A673 (cell line): ENCODE results near the gene NOS3. TPM values are rescaled to one million over a fixed set of nuclear protein-coding genes. Genes with fewer than 3 reads are reported as not detected.

Experiments used
- Bru-seq: library from RNA; stranded (reverse); fragments of 400-500 nt; gene quantifications from one replicate; lab custom pipeline; 2021; lab: Mats Ljungman, UMichigan
- BruChase-seq, 2 experiments: library from RNA; stranded (reverse); fragments of 400-500 nt; gene quantifications; one replicate each; lab custom pipeline; 2021; lab: Mats Ljungman, UMichigan
- BruUV-seq: library from RNA; stranded (reverse); fragments of 400-500 nt; replicated peaks from 2 replicates; lab custom pipeline; 2021; lab: Mats Ljungman, UMichigan
- CTCF ChIA-PET: fragments of 300-600 bp; sonication (Branson Sonifier 250); formaldehyde crosslinking; loops from one replicate; lab custom pipeline; 2022; ENCODE audit warnings: antibody characterized with exemption; lab: Charles Lee
- POLR2A ChIA-PET: fragments of 300-600 bp; sonication (Branson Sonifier 250); formaldehyde crosslinking; loops from one replicate; lab custom pipeline; 2022; ENCODE audit warnings: antibody characterized with exemption; ENCODE audit not compliant: low non-redundant PET; lab: Charles Lee
- DNase-seq: peaks from one replicate; pipeline ENCODE4 v3.0.0-alpha.2; 2015; ENCODE audit warnings: low spot score
- H3K27ac ChIP-seq: fragments of 200-600 bp; sonication (generic); 2 replicates; pipeline ENCODE4 v1.5.1; 2016; ENCODE audit warnings: mixed run types, low read depth, mild to moderate bottlenecking, mixed read lengths, antibody characterized with exemption, low read length; ENCODE audit not compliant: poor library complexity, severe bottlenecking
- H3K27me3 ChIP-seq: fragments of 200-600 bp; sonication (generic); replicated peaks from 2 replicates; pipeline ENCODE4 v1.6.1; 2017; ENCODE audit warnings: mixed run types, low read depth, mild to moderate bottlenecking, mixed read lengths, antibody characterized with exemption, low read length; ENCODE audit not compliant: insufficient read depth, poor library complexity
- H3K36me3 ChIP-seq: fragments of 200-600 bp; sonication (generic); 2 replicates; pipeline ENCODE4 v1.6.1; 2016; ENCODE audit warnings: mixed run types, mild to moderate bottlenecking, mixed read lengths, antibody characterized with exemption, low read length; ENCODE audit not compliant: insufficient read depth, poor library complexity, severe bottlenecking
- H3K4me1 ChIP-seq: fragments of 200-600 bp; sonication (generic); 2 replicates; pipeline ENCODE4 v1.6.1; 2017; ENCODE audit warnings: mixed run types, mild to moderate bottlenecking, mixed read lengths, antibody characterized with exemption, low read length; ENCODE audit not compliant: insufficient read depth, poor library complexity, severe bottlenecking
- H3K4me3 ChIP-seq: fragments of 200-600 bp; sonication (generic); 2 replicates; pipeline ENCODE4 v1.5.1; 2016; ENCODE audit warnings: low read depth, mixed run types, mild to moderate bottlenecking, mixed read lengths, low read length; ENCODE audit not compliant: poor library complexity, severe bottlenecking
- H3K9me3 ChIP-seq: fragments of 200-600 bp; sonication (generic); 2 replicates; pipeline ENCODE4 v1.6.1; 2016; ENCODE audit warnings: mixed run types, low read depth, mild to moderate bottlenecking, mixed read lengths, antibody characterized with exemption, low read length; ENCODE audit not compliant: poor library complexity, severe bottlenecking
- CTCF ChIP-seq: fragments of 300-800, 200-600 bp; sonication (generic); conservative IDR thresholded peaks from 2 replicates; pipeline ENCODE4 v1.5.1; 2017; ENCODE audit warnings: low read depth, mild to moderate bottlenecking, antibody characterized with exemption, low read length, moderate library complexity, mixed read lengths
- EZH2 ChIP-seq: fragments of 200-600 bp; sonication (generic); IDR thresholded peaks from 2 replicates; pipeline ENCODE4 v1.6.1; 2017; ENCODE audit warnings: borderline replicate concordance, low read depth, mild to moderate bottlenecking, mixed read lengths, antibody characterized with exemption, low read length; ENCODE audit not compliant: poor library complexity, severe bottlenecking
- intact Hi-C: fragments of 100-400 bp; cut with micrococcal nuclease; formaldehyde crosslinking; loops from one replicate; pipeline ENCODE4 v1.10.0; 2022; ENCODE audit not compliant: unreplicated experiment
- long read RNA-seq: library from polyadenylated mRNA; stranded (forward); transcript quantifications from one replicate; pipeline ENCODE4 v2.0.0, GENCODE V29; 2022
- total RNA-seq: library from RNA; stranded (reverse); gene quantifications from 2 replicates; pipeline ENCODE4 v1.2.3, GENCODE V29; 2021

Gene NOS3
- total RNA-seq (0.75 and 1.4 TPM in 2 replicates), Bru-seq, nascent RNA (not detected), BruChase-seq, experiment 1, labeled RNA remaining after a 2-hour chase (percentile 10 among the genes with signal in this experiment), BruChase-seq, experiment 2, labeled RNA remaining after a 6-hour chase (percentile 11 among the genes with signal in this experiment)
- long read RNA-seq, partial matches to known transcripts: 4 of 5 reads
- long read RNA-seq, other reads (novel, unspliced or antisense): 1 of 5 reads

GRCh38 chr7:150990416-150991186 lies at the start of gene NOS3:
Gene NOS3 (plus strand): TSS chr7:150991017. CDS start chr7:150993804, 2,787 bp downstream.
- no peaks in the 10 kb centered on the region for H3K36me3 ChIP-seq
- no peak within 1 kb of the TSS for H3K4me3 ChIP-seq
- no peaks in the 10 kb centered on the region for H3K27me3 ChIP-seq
- no peak within 1 kb of the TSS for H3K27ac ChIP-seq
- DNase-seq: no peak
- H3K9me3 ChIP-seq: no peaks in the 10 kb centered on the region
- BruUV-seq: no TSS peak
- no peaks in the 10 kb centered on the region for H3K4me1 ChIP-seq
- CTCF ChIA-PET: no interaction called here
- TF ChIP-seq CTCF: no peak
- no peak for TF ChIP-seq EZH2
- intact Hi-C loops: no loop called here
- POLR2A ChIA-PET: no interaction called here

GRCh38 chr7:150941351-150942000 lies 49.3 kb upstream of the NOS3 start:
- Histone ChIP-seq H3K9me3 (no peaks in the 10 kb centered on the region), H3K36me3 (no peaks in the 10 kb centered on the region), H3K4me3 (no peak overlapping the region), H3K27me3 (no peaks in the 10 kb centered on the region), H3K27ac (no peak overlapping the region), H3K4me1 (peaks cover 19% of the 10 kb centered on the region)
- POLR2A ChIA-PET: no interaction called here
- BruUV-seq: no TSS peak
- DNase-seq: no peak
- intact Hi-C loops: no loop called here
- CTCF ChIA-PET: no interaction called here
- no peak for TF ChIP-seq CTCF
- no peak for TF ChIP-seq EZH2

GRCh38 chr7:150942001-150942590 lies 48.7 kb upstream of the NOS3 start:
- ChIA-PET CTCF (no interaction called here), POLR2A (no interaction called here)
- H3K4me1 ChIP-seq: peaks cover 19% of the 10 kb centered on the region
- no TSS peak for BruUV-seq
- intact Hi-C loops: no loop called here
- no peaks in the 10 kb centered on the region for H3K27me3 ChIP-seq
- H3K36me3 ChIP-seq: no peaks in the 10 kb centered on the region
- TF ChIP-seq CTCF (no peak), EZH2 (no peak)
- H3K4me3 ChIP-seq: no peak overlapping the region
- H3K9me3 ChIP-seq: no peaks in the 10 kb centered on the region
- DNase-seq: no peak
- no peak overlapping the region for H3K27ac ChIP-seq
